Measurements from ENCODE around the gene DLG3.

The DLG3 gene

DNA sequence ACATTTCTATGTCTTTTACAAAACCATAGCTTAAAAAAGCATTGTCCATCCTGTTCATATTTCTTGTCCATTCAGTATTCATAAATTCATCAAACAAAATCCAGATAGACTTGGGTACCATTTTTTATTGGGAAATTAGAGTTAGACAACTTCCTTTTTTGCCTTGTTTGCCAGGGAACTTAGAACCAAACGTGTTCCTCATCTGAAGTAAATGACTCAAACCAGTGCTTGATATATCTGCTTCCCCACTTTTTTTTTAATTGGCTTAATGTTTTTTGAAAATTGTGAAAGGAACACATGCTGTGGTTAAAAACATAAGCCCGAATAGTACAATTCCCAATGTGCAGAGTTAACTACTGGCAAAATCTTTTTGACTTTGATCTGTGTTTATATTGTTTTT is 44.2 kb downstream of the DLG3 start:
- Histone ChIP-seq H3K27me3 (ENCODE audit: control insufficient read depth, low read length) (no peaks in the 10 kb centered on the region), H3K4me1 (ENCODE audit: control insufficient read depth, low read length) (no peaks in the 10 kb centered on the region), H3K4me3 (ENCODE audit: low read length) (no peak overlapping the region), H3K27ac (ENCODE audit: low read depth, low read length) (no peak overlapping the region), H3K36me3 (ENCODE audit: control insufficient read depth, low read length) (peaks cover 7% of the 10 kb centered on the region; the same call in 1 of the 2 replicates), H3F3A (ENCODE audit: control insufficient read depth, insufficient read depth) (no peaks in the 10 kb centered on the region), H3K9me2 (replicated peaks; ENCODE audit: control insufficient read depth, low read length) (no peaks in the 10 kb centered on the region), H3K9me3 (ENCODE audit: control insufficient read depth, insufficient read depth, low read length) (no peaks in the 10 kb centered on the region), H3K79me2 (ENCODE audit: control insufficient read depth, low read length) (no peaks in the 10 kb centered on the region), H4K20me1 (ENCODE audit: control insufficient read depth, insufficient read depth, low read depth, low read length) (no peaks in the 10 kb centered on the region), H3K4me2 (ENCODE audit: low read length) (no peak overlapping the region)
- no peak for TF ChIP-seq EZH2phosphoT487 (IDR thresholded peaks at IDR 0.05; ENCODE audit: borderline replicate concordance, low read length)
- TF ChIP-seq, protein P1, sequence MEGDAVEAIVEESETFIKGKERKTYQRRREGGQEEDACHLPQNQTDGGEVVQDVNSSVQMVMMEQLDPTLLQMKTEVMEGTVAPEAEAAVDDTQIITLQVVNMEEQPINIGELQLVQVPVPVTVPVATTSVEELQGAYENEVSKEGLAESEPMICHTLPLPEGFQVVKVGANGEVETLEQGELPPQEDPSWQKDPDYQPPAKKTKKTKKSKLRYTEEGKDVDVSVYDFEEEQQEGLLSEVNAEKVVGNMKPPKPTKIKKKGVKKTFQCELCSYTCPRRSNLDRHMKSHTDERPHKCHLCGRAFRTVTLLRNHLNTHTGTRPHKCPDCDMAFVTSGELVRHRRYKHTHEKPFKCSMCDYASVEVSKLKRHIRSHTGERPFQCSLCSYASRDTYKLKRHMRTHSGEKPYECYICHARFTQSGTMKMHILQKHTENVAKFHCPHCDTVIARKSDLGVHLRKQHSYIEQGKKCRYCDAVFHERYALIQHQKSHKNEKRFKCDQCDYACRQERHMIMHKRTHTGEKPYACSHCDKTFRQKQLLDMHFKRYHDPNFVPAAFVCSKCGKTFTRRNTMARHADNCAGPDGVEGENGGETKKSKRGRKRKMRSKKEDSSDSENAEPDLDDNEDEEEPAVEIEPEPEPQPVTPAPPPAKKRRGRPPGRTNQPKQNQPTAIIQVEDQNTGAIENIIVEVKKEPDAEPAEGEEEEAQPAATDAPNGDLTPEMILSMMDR (IDR thresholded peaks at IDR 0.05; ENCODE audit: low read depth, low read length, poor library complexity, severe bottlenecking), result no peak

GRCh38 chrX:70494441-70494840 is 49.8 kb downstream of the DLG3 start:
- no peak overlapping the region for H3K4me3 ChIP-seq (ENCODE audit: low read length)
- no peaks in the 10 kb centered on the region for H3K4me1 ChIP-seq (ENCODE audit: control insufficient read depth, low read length)
- no peaks in the 10 kb centered on the region for H3K9me2 ChIP-seq (replicated peaks; ENCODE audit: control insufficient read depth, low read length)
- no peaks in the 10 kb centered on the region for H3K79me2 ChIP-seq (ENCODE audit: control insufficient read depth, low read length)
- no peaks in the 10 kb centered on the region for H3K9me3 ChIP-seq (ENCODE audit: control insufficient read depth, insufficient read depth, low read length)
- H3K36me3 ChIP-seq (ENCODE audit: control insufficient read depth, low read length), result peaks cover 9% of the 10 kb centered on the region; the same call in 1 of the 2 replicates
- no peaks in the 10 kb centered on the region for H4K20me1 ChIP-seq (ENCODE audit: control insufficient read depth, insufficient read depth, low read depth, low read length)
- no peak overlapping the region for H3K4me2 ChIP-seq (ENCODE audit: low read length)
- no peaks in the 10 kb centered on the region for H3K27me3 ChIP-seq (ENCODE audit: control insufficient read depth, low read length)
- H3K27ac ChIP-seq (ENCODE audit: low read depth, low read length), result no peak overlapping the region
- H3F3A ChIP-seq (ENCODE audit: control insufficient read depth, insufficient read depth), result no peaks in the 10 kb centered on the region
- TF ChIP-seq, protein P1 (IDR thresholded peaks at IDR 0.05; ENCODE audit: low read depth, low read length, poor library complexity, severe bottlenecking), result no peak
- no peak for TF ChIP-seq EZH2phosphoT487 (IDR thresholded peaks at IDR 0.05; ENCODE audit: borderline replicate concordance, low read length)

GRCh38 chrX:70496491-70496890 is 51.9 kb downstream of the DLG3 start:
- Histone ChIP-seq H3K36me3 (ENCODE audit: control insufficient read depth, low read length) (peaks cover 16% of the 10 kb centered on the region; the same call in 1 of the 2 replicates), H3K4me1 (ENCODE audit: control insufficient read depth, low read length) (no peaks in the 10 kb centered on the region), H3K27ac (ENCODE audit: low read depth, low read length) (no peak overlapping the region), H3F3A (ENCODE audit: control insufficient read depth, insufficient read depth) (no peaks in the 10 kb centered on the region), H3K4me3 (ENCODE audit: low read length) (no peak overlapping the region), H3K27me3 (ENCODE audit: control insufficient read depth, low read length) (no peaks in the 10 kb centered on the region), H3K79me2 (ENCODE audit: control insufficient read depth, low read length) (no peaks in the 10 kb centered on the region), H4K20me1 (ENCODE audit: control insufficient read depth, insufficient read depth, low read depth, low read length) (no peaks in the 10 kb centered on the region), H3K9me2 (replicated peaks; ENCODE audit: control insufficient read depth, low read length) (no peaks in the 10 kb centered on the region), H3K4me2 (ENCODE audit: low read length) (no peak overlapping the region), H3K9me3 (ENCODE audit: control insufficient read depth, insufficient read depth, low read length) (no peaks in the 10 kb centered on the region)
- TF ChIP-seq, protein P1 (IDR thresholded peaks at IDR 0.05; ENCODE audit: low read depth, low read length, poor library complexity, severe bottlenecking), result no peak
- TF ChIP-seq EZH2phosphoT487 (IDR thresholded peaks at IDR 0.05; ENCODE audit: borderline replicate concordance, low read length), result no peak
